ENCODE results near the gene DAW1.

DAW1 gene

GRCh38 chr2:227880460-227880859 is 9.0 kb downstream of the DAW1 start:
- H3K4me3 ChIP-seq (ENCODE audit: low read depth in 1 of 2, low read length in 1 of 2) = no peak overlapping the region
- peaks cover 7% of the 10 kb centered on the region for H3K27me3 ChIP-seq
- H3K4me1 ChIP-seq (ENCODE audit: control insufficient read depth in 1 of 2, insufficient read depth in 1 of 2, low read depth in 1 of 2, low read length in 1 of 2) = peaks cover 15 to 16% of the 10 kb centered on the region in 2 experiments
- TF ChIP-seq CTCF (IDR thresholded peaks at IDR 0.05) = no peak
- H3K36me3 ChIP-seq = no peaks in the 10 kb centered on the region
- H3K9me3 ChIP-seq = no peaks in the 10 kb centered on the region
- H3K27ac ChIP-seq = no peak overlapping the region

DNA sequence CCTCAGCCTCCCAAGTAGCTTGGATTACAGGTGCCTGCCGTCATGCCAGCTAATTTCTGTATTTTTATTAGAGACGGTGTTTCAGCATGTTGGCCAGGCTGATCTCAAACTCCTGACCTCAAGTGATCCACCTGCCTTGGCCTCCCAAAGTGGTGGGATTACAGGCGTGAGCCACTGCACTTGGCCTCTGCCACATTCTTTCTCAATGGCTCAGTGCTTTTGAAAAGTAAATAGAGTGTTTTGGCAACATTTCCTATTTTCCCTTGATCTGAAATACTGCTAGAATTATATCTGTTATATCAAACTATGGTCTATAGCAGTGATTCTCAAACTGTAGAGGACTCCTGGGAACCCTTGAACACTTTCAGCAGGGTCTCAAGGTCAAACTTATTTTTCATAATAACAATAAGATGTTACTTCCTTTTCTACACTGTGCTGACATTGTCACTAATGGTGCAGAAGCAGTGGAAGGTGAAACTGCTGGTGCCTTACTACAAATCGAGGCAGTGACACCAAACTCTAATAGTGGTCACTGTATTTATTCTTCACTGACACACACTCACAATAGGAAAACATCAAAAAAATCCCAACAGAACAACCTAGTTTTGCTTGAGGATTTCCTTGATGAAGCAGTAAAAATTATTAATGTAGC is 10.6 kb downstream of the DAW1 start:
- peaks cover 5% of the 10 kb centered on the region for H3K27me3 ChIP-seq
- TF ChIP-seq CTCF (IDR thresholded peaks at IDR 0.05) = no peak
- no peaks in the 10 kb centered on the region for H3K9me3 ChIP-seq
- peaks cover 18 to 20% of the 10 kb centered on the region in 2 experiments for H3K4me1 ChIP-seq (ENCODE audit: control insufficient read depth in 1 of 2, insufficient read depth in 1 of 2, low read depth in 1 of 2, low read length in 1 of 2)
- H3K4me3 ChIP-seq (ENCODE audit: low read depth in 1 of 2, low read length in 1 of 2) = peak overlapping the region; percentile 5 to 28
- H3K27ac ChIP-seq = peak overlapping the region; percentile 81
- H3K36me3 ChIP-seq = no peaks in the 10 kb centered on the region

GRCh38 chr2:227884511-227884947 is 13.1 kb downstream of the DAW1 start:
- no peaks in the 10 kb centered on the region for H3K9me3 ChIP-seq
- no peak overlapping the region for H3K4me3 ChIP-seq (ENCODE audit: low read depth in 1 of 2, low read length in 1 of 2)
- H3K27me3 ChIP-seq = no peaks in the 10 kb centered on the region
- peak; percentile 74 for TF ChIP-seq CTCF (IDR thresholded peaks at IDR 0.05)
- no peaks in the 10 kb centered on the region for H3K36me3 ChIP-seq
- peaks cover 18 to 20% of the 10 kb centered on the region in 2 experiments for H3K4me1 ChIP-seq (ENCODE audit: control insufficient read depth in 1 of 2, insufficient read depth in 1 of 2, low read depth in 1 of 2, low read length in 1 of 2)
- H3K27ac ChIP-seq = no peak overlapping the region

DNA sequence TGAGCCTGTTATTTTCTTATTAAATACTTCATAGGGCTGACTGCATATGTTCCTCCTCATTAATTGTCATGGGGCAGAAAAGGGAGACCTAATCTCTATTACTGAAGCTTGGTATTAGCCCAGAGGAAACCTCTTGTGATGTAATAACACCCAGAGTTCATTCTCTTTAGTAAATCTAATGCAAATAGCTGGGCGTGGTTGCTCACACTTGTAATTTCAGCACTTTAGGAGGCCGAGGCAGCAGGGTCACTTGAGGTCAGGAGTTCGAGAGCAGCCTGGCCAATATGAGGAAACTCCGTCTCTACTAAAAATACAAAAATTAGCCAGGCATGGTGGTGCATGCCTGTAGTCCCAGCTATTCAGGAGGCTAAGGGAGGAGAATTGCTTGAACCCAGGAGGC is 14.7 kb downstream of the DAW1 start:
- no peaks in the 10 kb centered on the region for H3K9me3 ChIP-seq
- H3K4me3 ChIP-seq (ENCODE audit: low read depth in 1 of 2, low read length in 1 of 2) = no peak overlapping the region
- no peaks in the 10 kb centered on the region for H3K27me3 ChIP-seq
- no peak overlapping the region for H3K27ac ChIP-seq
- no peak for TF ChIP-seq CTCF (IDR thresholded peaks at IDR 0.05)
- peaks cover 15 to 16% of the 10 kb centered on the region in 2 experiments for H3K4me1 ChIP-seq (ENCODE audit: control insufficient read depth in 1 of 2, insufficient read depth in 1 of 2, low read depth in 1 of 2, low read length in 1 of 2)
- no peaks in the 10 kb centered on the region for H3K36me3 ChIP-seq

- Histone ChIP-seq H3K4me3 (ENCODE audit: low read depth in 1 of 2, low read length in 1 of 2) (no peak overlapping the region), H3K36me3 (no peaks in the 10 kb centered on the region), H3K27me3 (no peaks in the 10 kb centered on the region), H3K27ac (no peak overlapping the region), H3K9me3 (no peaks in the 10 kb centered on the region), H3K4me1 (ENCODE audit: control insufficient read depth in 1 of 2, insufficient read depth in 1 of 2, low read depth in 1 of 2, low read length in 1 of 2) (peaks cover 3 to 5% of the 10 kb centered on the region in 2 experiments)
- TF ChIP-seq CTCF (IDR thresholded peaks at IDR 0.05) = no peak
These were observed 16.9 kb downstream of the DAW1 start for GRCh38 chr2:227888289-227888688.

All from neutrophil (primary cell).